ENCODE measurements around the gene HAO2. TPM values are rescaled to one million over a fixed set of nuclear protein-coding genes. Genes with fewer than 3 reads are reported as not detected.

HAO2 gene
- total RNA-seq, 2 experiments from 2014 or later: not detected

GRCh38 chr1:119330466-119331189 lies 38.0 kb upstream of the HAO2 start:
- H3K9me3 Mint-ChIP-seq: no peaks in the 10 kb centered on the region
- ChIA-PET CTCF (no interaction called here), POLR2A (no interaction called here)
- no peak for TF ChIP-seq CTCF (IDR thresholded peaks at IDR 0.05)
- H3K27me3 Mint-ChIP-seq: peaks cover 30% of the 10 kb centered on the region
- no peak overlapping the region for H3K27ac Mint-ChIP-seq
- H3K36me3 Mint-ChIP-seq (ENCODE audit: low read depth): no peaks in the 10 kb centered on the region
- Histone ChIP-seq H3K4me3 (ENCODE audit: low read length) (no peak overlapping the region), H3K4me1 (ENCODE audit: insufficient read depth, low read length) (peaks cover 12% of the 10 kb centered on the region), H3K36me3 (ENCODE audit: insufficient read depth, low read length) (no peaks in the 10 kb centered on the region), H3K9me3 (ENCODE audit: control insufficient read depth in 1 of 2, insufficient read depth in 1 of 2, low read length in 2 of 2) (peaks cover 0 to 3% of the 10 kb centered on the region in 2 experiments), H3K27me3 (ENCODE audit: control insufficient read depth in 1 of 2, insufficient read depth in 2 of 2, low read length in 2 of 2) (no peaks in the 10 kb centered on the region), H3K27ac (ENCODE audit: low read depth in 1 of 2, low read length in 2 of 2) (no peak overlapping the region)
- ATAC-seq (ENCODE audit: poor library complexity) (no peak), DNase-seq (no peak)
- intact Hi-C loops (cut with DNase I, micrococcal nuclease): no loop called here
- H3K4me3 Mint-ChIP-seq: no peak overlapping the region
- H3K4me1 Mint-ChIP-seq (ENCODE audit: low read depth): peaks cover 18% of the 10 kb centered on the region

- Mint-ChIP-seq H3K4me3 (no peak overlapping the region), H3K27ac (no peak overlapping the region), H3K36me3 (ENCODE audit: low read depth) (no peaks in the 10 kb centered on the region), H3K4me1 (ENCODE audit: low read depth) (peaks cover 17% of the 10 kb centered on the region), H3K27me3 (peaks cover 31% of the 10 kb centered on the region), H3K9me3 (no peaks in the 10 kb centered on the region)
- ATAC-seq (ENCODE audit: poor library complexity) (no peak), DNase-seq (no peak)
- intact Hi-C loops (cut with DNase I, micrococcal nuclease): no loop called here
- Histone ChIP-seq H3K27me3 (ENCODE audit: control insufficient read depth in 1 of 2, insufficient read depth in 2 of 2, low read length in 2 of 2) (no peaks in the 10 kb centered on the region), H3K4me3 (ENCODE audit: low read length) (no peak overlapping the region), H3K9me3 (ENCODE audit: control insufficient read depth in 1 of 2, insufficient read depth in 1 of 2, low read length in 2 of 2) (peaks cover 0 to 3% of the 10 kb centered on the region in 2 experiments), H3K27ac (ENCODE audit: low read depth in 1 of 2, low read length in 2 of 2) (no peak overlapping the region), H3K4me1 (ENCODE audit: insufficient read depth, low read length) (peaks cover 12% of the 10 kb centered on the region), H3K36me3 (ENCODE audit: insufficient read depth, low read length) (no peaks in the 10 kb centered on the region)
- no peak for TF ChIP-seq CTCF (IDR thresholded peaks at IDR 0.05)
- CTCF ChIA-PET: no interaction called here
- POLR2A ChIA-PET: no interaction called here
Observed at GRCh38 chr1:119331190-119331515, 37.4 kb upstream of the HAO2 start.

- ATAC-seq (ENCODE audit: poor library complexity) (no peak), DNase-seq (no peak)
- H3K27ac ChIP-seq (ENCODE audit: low read depth in 1 of 2, low read length in 2 of 2): no peak overlapping the region
- POLR2A ChIA-PET: no interaction called here
- H3K9me3 ChIP-seq (ENCODE audit: control insufficient read depth in 1 of 2, insufficient read depth in 1 of 2, low read length in 2 of 2): peaks cover 0 to 3% of the 10 kb centered on the region in 2 experiments
- Mint-ChIP-seq H3K4me1 (ENCODE audit: low read depth) (peaks cover 11% of the 10 kb centered on the region), H3K4me3 (no peak overlapping the region), H3K27me3 (peaks cover 29% of the 10 kb centered on the region), H3K9me3 (no peaks in the 10 kb centered on the region), H3K36me3 (ENCODE audit: low read depth) (no peaks in the 10 kb centered on the region), H3K27ac (no peak overlapping the region)
- H3K4me3 ChIP-seq (ENCODE audit: low read length): no peak overlapping the region
- intact Hi-C loops (cut with DNase I, micrococcal nuclease): no loop called here
- no peak for TF ChIP-seq CTCF (IDR thresholded peaks at IDR 0.05)
- H3K36me3 ChIP-seq (ENCODE audit: insufficient read depth, low read length): no peaks in the 10 kb centered on the region
- CTCF ChIA-PET: no interaction called here
- peaks cover 10% of the 10 kb centered on the region for H3K4me1 ChIP-seq (ENCODE audit: insufficient read depth, low read length)
- H3K27me3 ChIP-seq (ENCODE audit: control insufficient read depth in 1 of 2, insufficient read depth in 2 of 2, low read length in 2 of 2): no peaks in the 10 kb centered on the region
Observed at GRCh38 chr1:119331915-119332314, 36.7 kb upstream of the HAO2 start.
